KG1 (cell line): Measurements from ENCODE around the gene KLLN.
A peak's percentile ranks its signal among the peaks of the same experiment; 100 is the strongest.
"Not testable (repeated sequence)": the region's sequence is repeated elsewhere in the genome, so short reads cannot be mapped to it uniquely, and the experiment has no call there.

Source experiments
- DNase-seq: peaks from one replicate; lab custom pipeline; 2025; lab: John Stamatoyannopoulos, UW

Gene KLLN

DNA sequence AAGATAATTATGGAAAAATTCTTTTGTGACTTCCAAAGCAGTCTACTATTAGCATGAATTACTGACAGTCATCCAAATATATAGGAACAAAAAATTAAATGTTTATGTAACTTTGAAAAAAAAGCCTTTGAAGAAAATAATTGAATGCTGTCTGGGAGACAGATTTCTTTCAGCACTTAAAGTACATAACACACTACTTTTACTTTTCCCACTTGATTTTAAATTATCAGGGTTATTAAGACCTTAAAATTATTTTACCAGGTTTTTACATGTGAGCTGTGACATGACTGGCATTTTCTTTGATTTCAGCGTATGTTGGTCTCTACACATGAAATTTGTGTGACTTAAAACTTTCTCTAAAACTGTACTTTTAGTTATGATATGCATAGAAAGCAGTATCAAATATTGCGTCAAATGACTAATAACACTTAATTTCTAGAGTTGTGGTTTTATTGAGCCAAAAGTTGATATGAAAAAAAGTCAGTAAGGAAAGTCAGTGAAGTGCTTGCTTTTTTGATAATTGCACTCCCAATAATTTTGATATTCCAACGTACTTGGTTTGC lies 3.2 kb upstream of the KLLN start:
- DNase-seq, result peak; percentile 32

DNA sequence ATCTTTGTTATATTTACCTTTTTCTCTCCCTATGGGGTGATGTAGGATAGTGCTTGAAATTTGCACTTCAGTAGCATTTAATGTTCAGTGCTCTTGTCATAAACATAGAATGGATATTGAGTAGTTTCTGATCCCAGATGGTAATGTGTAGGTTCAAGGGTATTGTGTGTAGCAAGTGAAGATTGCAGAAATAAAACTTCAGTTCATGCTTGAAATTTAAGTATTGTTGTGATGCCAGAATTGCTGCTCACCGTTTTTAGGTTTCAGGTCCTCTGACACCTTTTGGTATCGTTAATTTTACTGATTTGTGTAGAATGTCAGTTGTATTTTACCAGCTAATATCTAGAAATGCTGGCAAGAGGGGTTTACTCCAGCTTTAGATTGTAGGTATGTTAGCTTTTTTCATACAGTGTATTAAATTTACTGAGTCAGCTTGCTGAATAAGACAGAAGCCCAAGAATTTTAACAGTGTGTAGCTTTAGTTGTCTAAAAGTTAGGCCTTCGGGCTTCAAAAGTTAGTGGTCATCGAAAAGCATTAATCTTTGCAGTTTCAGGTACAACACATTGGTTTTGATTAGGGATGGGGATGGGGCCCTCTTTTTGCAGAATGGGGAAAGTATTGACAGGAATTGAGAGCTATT lies 2.0 kb upstream of the KLLN start:
- DNase-seq, result peak; percentile 60

DNA sequence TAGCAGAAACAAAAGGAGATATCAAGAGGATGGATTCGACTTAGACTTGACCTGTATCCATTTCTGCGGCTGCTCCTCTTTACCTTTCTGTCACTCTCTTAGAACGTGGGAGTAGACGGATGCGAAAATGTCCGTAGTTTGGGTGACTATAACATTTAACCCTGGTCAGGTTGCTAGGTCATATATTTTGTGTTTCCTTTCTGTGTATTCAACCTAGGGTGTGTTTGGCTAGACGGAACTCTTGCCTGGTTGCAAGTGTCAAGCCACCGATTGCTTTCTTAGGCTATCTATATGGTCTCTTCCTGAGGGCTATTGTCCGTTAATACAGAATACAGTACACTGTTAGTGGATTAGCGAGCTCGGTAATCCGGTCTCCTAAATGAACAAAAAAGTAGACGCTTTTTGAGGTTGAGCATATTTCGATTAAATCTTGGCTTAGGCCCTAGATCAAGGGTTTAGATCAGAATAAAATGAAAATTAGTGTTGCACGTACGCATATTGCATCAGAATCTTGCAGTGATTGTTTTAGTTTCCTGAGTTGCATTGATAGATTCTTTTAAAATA lies 1.2 kb upstream of the KLLN start:
- no peak for DNase-seq

DNA sequence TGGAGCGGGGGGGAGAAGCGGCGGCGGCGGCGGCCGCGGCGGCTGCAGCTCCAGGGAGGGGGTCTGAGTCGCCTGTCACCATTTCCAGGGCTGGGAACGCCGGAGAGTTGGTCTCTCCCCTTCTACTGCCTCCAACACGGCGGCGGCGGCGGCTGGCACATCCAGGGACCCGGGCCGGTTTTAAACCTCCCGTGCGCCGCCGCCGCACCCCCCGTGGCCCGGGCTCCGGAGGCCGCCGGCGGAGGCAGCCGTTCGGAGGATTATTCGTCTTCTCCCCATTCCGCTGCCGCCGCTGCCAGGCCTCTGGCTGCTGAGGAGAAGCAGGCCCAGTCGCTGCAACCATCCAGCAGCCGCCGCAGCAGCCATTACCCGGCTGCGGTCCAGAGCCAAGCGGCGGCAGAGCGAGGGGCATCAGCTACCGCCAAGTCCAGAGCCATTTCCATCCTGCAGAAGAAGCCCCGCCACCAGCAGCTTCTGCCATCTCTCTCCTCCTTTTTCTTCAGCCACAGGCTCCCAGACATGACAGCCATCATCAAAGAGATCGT lies 690 bp upstream of the KLLN start:
- DNase-seq, result not testable (repeated sequence)

DNA sequence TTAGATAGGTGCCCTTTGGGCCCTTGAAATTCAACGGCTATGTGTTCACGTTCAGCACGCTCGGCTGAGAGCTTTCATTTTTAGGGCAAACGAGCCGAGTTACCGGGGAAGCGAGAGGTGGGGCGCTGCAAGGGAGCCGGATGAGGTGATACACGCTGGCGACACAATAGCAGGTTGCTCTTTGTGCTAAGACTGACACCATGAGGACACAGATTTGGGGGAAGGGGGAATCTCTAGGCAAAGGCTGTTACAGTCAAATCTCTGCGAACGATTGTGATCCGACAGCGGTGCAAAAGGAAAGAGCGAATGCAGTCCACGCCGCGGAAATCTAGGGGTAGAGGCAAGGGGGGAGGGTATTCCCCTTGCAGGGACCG lies 667 bp downstream of the KLLN start:
- DNase-seq, result no peak

DNA sequence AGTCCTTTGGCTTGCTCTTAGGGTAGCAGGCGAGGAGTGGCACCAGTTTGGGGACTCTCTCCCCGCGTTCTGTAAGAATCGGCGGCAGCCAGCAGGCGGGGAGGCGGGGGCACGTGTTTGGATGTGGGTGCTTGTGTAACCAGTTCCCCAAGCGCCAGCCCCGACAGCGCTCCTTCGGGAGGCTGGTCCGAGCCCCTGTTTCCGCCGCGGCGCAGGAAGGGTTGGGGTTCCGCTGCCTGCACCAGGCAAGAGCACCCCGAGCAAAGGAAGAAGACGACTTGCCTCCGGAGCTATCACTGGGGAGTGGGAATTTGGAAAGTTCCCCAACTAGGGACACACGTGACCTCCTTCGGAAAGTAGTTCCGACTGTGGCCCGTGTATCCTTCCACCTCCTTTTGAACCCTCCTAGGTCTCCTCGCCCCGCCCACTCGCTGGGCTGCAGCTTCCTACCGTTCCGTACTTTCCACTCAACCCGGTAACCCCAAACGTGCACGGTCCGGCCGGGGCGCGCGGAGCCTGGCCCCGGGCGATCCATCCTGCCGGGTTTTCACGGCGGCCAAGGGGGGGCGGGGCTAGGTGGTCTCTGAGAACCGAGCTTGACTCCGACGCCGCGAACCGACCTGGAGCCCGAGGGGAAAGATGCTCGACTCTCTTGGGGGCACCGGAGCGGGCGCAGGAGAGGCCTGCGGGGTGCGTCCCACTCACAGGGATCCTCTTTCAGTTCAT lies 1.2 kb downstream of the KLLN start:
- peak; percentile 98 for DNase-seq

DNA sequence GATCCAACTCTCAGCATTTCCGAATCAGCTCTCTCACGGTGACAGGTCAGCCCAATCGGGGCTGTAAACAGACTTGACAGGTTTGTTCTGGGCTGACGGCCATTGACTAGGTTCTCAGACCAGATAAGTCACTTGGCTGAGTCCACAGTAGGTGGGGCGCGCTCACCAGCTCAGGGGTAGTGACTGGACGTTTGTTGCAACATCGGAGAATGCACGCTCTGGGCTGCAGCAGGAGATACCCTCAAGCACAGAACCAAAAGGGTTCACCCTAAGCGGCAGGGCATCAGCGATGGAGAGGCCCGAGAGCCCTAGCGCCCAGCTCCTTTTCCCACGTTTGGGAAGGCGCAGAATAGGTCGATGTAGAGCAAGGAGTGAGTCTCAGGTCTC lies 1.8 kb downstream of the KLLN start:
- peak; percentile 73 for DNase-seq

DNA sequence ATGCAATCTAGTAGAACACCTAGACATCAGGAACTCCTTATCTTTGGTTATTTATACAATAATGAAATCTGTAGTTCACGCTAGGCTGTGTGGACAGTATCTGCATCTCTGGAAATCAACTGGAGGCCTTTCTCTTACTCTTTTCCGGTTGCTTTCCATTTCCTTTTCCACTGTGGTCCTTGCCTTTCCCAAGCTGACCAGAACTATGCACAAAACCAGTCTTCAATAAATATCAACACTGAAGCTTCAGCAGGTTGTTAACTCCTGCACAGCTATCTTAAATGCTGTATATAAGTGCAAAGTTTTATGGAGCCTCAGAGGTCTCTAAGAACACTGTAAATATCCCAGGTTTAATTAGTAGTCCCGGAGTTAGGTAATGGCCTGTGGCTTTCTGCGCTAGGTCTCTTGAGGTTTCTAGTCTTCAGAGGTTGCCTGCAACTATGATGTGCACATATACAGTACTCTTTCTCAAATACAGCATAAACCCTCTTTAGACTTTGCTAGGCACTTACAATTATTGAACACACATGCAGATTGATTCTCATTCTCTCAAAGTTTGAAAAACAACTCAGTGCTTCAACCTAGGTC lies 2.4 kb downstream of the KLLN start:
- peak; percentile 51 for DNase-seq

DNA sequence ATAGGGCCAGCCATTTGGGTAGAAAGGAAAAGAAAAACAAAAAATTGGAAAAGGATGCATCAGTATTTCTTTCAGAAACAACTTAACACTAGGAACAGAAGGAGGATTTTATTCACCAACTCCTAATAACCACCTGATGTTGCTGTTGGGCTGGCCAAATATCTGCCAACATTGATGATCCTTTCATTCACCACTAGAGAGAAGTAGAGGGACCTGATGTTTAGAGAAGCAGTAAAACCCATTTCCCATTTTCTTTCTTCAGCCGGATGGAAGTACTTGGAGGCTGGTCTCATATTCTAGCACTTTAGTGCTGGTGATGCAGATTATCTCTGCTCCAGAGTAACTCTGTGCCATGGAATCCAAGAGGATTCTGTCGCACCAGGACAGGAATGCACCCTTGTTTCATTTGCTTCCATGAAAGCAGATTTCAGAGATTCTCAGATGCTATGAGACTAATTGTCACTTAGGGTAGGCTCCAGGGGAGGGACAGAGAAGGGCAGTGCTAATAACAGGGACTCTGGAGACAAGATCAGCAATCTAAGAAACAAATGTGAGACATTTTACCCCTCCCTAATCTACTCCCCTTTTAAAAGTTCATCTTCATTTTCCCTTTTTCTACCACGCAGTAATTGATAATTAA lies 3.1 kb downstream of the KLLN start:
- peak; percentile 64 for DNase-seq

DNA sequence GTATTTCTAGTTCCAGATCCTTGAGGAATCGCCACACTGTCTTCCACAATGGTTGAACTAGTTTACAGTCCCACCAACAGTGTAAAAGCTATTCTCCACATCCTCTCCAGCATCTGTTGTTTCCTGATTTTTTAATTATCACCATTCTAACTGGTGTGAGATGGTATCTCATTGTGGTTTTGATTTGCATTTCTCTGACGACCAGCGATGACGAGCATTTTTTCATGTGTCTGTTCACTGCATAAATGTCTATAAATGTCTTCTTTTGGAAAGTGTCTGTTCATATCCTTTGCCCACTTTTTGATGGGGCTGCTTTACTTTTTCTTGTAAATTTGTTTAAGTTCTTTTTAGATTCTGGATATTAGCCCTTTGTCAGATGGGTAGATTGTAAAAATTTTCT lies 7.7 kb downstream of the KLLN start:
- not testable (repeated sequence) for DNase-seq

DNA sequence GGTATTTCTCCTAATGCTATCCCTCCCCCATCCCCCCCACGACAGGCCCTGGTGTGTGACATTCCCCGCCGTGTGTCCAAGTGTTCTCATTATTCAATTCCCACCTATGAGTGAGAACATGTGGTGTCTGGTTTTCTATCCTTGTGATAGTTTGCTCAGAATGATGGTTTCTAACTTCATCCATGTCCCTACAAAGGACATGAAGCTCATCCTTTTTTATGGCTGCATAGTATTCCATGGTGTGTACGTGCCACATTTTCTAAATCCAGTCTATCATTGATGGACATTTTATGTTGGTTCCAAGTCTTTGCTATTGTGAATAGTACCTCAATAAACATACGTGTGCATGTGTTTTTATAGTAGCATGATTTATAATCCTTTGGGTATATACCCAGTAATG lies 8.1 kb downstream of the KLLN start:
- DNase-seq, result not testable (repeated sequence)

DNA sequence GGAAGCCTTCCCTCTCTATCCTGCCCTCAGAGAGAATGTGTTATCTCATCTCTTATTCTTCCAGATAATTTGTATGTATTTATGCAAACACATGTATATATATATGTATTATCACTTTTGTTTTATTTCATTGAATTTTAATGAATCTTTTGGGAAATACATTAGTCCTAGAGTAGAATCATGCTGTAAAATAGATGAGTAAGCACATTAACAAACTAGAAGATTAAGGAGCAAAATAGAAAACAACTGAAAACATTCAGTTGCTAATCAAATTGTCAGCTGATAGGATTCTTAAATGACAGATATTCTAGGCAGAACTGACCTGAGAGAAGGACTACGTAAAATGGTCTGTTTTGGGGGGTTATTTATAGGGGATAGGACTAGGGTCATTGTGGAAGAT lies 11.2 kb downstream of the KLLN start:
- no peak for DNase-seq

DNA sequence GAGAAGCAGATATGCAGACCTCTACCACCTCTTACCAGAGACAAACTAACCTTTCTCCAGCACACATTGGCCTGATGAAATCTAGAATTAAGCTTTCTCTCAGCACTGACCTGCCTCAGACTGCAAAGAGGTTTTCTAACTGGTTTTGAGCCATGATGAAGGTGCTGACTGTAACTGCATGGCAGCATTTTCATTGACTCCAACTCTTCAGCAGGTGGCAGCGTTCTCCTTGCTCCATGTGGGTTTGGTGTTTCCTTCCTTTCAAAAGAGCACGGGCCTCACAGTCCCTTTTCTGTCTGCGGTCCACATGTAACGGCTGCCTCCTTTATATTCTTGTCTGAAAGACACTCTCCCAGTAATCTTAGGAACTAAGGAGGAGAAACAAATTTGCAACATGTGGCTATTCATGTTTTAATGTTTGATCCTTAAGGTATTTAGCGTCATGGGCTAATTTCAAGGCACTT lies 12.6 kb downstream of the KLLN start:
- peak; percentile 56 for DNase-seq

DNA sequence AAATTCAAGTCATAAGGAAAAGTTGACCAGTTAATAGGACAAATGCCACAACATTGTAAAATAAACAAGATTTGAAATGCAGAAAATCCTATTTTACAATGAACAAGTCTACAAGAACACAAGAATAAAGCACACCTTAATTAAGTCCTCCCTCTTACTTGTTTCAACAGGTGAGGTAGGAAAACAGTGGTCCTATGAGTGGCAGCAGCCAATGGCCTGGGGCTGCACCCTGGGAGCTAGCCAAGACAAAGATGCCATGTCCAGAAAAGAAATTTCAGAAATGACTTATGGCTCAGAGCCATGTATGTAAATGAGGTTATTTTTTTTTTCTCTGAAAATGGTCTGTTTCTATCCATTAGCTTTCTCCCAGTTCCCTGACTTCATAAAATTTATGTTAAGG lies 14.3 kb downstream of the KLLN start:
- no peak for DNase-seq

DNA sequence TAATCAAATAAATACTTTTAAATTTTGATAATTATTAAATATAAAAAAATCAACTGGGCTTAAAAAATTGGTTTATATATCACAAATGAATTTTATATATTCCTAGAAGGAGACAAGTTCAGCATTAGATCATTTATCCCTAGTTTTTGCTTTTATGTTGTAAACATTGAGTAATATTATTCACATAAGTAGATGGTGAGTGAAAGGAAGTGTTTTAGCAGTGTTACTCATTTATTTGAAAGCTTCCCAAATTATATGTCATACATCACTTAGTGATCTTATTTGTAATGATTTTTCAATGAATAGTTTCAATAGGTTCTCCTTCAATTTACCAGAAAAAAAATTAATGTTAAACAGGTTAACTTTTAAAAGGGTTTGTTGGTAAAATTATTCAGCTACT lies 15.8 kb downstream of the KLLN start:
- DNase-seq, result no peak

DNA sequence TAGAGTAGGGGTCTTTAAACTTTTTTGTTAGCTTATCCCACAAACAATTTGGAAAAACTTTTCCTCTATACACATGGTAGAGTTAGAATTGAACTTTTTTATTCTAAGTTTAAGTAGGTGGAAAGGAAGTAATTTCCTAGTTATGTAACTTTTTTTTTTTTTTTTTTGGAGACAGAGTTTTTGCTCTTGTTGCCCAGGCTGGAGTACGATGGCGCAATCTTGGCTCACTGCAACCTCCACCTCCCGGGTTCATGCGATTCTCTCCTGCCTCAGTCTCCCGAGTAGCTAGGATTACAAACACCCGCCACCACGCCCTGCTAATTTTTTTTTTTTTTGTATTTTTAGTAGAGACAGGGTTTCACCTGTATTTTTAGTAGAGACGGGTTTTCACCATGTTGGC lies 16.6 kb downstream of the KLLN start:
- not testable (repeated sequence) for DNase-seq

DNA sequence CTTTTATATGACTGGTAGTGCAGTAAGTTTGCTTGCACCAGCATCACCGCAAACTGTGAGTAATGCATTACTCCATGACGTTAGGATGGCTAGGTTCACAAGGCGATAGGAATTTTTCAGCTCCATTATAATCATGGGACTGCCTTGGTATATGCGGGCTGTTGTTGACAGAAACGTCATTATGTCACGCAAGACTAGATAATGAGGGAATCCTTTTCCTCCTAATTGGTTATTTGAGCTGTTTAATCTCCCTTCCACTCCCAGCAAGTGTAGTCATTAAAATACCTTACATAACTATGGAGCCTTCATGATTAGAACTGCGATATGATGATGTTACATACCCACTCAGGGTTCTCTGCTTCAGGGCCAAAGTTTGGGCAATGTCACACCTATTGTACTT lies 17.3 kb downstream of the KLLN start:
- no peak for DNase-seq

DNA sequence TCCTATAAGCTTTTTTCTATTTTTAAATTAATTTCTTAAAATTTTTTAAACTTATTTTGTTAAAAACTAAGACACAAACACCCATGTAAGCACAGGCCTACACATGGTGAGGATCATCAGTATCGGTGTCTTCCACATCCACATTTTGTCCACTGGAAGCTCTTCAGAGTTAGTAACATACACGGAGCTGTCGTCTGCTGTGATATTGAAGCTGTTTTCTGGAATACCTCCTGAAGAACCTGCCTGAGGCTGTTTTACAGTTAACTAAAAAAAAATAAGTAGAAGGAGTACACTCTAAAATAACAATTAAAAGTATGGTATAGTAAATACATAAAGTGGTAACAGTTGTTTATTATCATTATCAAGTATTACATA lies 17.7 kb downstream of the KLLN start:
- no peak for DNase-seq

DNA sequence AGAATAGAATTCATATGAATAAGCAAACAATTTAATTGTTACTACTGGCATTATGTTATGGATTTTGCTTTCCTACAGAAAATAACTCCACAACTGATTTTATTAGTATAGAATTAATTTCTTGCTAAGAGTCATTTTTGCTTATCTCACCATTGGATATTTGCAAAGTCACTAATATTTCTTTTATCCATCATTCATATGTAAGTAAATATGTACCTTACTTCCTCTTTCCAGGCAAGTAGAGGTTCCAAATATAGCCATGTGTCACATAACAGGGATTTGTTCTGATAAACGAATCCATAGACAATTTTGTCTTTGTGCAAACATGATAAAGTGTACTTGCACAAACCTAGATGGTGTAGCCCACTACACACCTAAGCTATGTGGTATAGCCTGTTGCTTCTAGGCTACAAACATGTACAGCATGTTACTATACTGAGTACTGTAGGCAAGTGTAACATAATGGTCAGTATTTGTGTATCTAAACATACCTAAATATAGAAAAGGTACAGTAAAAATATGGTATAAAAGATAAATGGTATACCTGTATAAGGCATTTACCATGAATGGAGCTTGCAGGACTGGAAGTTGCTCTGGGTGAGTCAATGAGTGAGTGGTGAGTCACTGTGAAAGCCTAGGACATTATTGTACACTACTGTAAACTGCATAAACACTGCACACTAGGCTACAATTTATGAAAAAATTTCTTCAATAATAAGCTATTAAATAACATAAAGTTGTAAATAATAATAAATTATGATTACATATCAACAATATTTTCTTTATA lies 18.3 kb downstream of the KLLN start:
- DNase-seq, result no peak

DNA sequence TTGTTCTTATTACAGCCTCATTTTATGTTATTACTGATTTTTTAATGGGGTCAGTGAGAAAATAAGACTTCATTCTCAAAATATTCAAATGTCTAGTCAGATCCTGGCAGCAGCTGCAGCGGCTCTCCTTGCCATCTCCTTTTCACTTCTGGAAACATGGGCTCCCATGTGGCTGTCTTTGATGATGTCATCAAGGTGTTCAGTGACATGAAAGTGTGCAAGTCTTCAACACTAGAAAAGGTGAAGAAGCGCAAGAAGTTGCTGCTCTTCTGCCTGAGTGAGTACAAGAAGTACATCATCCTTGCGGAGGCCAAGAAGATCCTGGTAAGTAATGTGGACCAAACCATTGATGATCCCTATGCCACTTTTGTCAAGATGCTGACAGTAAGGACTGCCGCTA lies 19.6 kb downstream of the KLLN start:
- no peak for DNase-seq

DNA sequence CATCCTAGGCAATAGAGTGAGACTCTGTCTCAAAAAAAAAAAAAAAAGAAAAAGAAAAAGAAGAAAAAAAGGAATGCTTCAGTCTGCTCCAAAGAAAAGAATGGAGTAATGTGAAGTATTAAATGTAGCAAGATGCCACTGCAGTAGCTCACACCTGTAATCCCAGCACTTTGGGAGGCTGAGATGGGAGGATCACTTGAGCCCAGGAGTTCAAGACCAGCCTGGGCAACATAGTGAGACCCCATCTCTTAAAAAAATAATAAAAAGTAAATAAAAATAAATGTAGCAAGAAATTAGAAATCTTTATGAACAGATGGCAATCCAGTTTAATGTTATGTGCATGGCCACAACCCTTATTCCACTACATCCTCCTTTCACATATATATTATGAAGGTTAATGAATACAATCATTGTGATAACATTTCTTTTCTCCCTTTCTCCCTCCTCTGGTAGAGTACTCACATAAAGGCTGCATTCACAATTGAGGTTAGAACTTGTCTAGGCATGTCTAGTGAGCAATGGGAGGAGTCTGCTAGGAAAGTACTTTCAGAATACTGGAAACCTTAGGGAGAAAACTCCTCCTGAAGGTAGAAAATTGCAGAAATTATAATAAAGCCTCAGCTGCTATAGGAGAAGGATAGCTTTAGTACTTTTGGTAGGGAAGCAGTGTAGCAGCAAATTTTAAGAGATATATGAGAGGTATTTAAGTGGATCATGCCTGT lies 20.4 kb downstream of the KLLN start:
- no peak for DNase-seq
